HG02759 (cell line): ENCODE results near the gene BEND5.

ENCODE experiments used
- ATAC-seq: cut with Tn5 transposase; IDR thresholded peaks from one replicate; pipeline ENCODE4 v1.9.1; 2021; ENCODE audit warnings: mild to moderate bottlenecking, moderate library complexity; ENCODE audit not compliant: unreplicated experiment

Gene BEND5

DNA sequence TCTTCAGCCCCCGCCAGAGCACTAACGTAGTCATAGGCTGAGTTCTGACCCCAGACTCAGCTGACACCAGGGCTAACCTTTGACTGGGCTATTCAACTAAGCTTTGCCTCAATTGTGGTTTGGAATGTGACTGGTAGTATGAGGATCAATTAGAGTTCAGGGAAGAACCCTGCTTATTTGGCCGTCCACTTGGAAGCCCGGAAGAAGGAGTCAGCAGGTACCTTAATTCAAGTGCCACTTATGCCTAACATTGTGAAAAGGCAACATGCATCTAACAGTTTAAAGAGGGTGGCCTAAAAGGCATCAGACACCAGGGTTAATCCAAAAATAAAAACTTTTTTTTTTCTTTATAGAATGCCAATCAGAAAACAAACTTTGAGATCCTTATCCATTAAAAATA is 92.3 kb downstream of the BEND5 start:
- ATAC-seq = no peak

DNA sequence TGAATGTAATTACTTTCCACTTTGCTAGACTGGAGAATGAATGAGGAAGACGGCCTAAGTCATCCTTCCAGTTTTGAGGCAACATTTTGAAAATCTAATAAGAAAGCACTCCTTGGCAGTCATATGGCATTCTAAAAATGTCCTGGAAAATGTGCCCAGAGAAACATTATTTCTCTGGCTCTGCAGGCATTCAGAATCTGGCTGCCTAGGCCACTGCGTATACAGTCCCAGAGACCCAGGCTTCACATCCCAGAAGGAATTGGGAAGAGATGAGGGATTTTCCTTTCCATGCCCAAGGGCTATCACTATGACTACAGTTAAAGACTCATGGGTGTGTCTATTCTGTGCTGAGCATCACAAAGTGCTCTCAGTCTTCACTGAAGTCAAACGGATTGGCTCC is 92.9 kb downstream of the BEND5 start:
- ATAC-seq = no peak

DNA sequence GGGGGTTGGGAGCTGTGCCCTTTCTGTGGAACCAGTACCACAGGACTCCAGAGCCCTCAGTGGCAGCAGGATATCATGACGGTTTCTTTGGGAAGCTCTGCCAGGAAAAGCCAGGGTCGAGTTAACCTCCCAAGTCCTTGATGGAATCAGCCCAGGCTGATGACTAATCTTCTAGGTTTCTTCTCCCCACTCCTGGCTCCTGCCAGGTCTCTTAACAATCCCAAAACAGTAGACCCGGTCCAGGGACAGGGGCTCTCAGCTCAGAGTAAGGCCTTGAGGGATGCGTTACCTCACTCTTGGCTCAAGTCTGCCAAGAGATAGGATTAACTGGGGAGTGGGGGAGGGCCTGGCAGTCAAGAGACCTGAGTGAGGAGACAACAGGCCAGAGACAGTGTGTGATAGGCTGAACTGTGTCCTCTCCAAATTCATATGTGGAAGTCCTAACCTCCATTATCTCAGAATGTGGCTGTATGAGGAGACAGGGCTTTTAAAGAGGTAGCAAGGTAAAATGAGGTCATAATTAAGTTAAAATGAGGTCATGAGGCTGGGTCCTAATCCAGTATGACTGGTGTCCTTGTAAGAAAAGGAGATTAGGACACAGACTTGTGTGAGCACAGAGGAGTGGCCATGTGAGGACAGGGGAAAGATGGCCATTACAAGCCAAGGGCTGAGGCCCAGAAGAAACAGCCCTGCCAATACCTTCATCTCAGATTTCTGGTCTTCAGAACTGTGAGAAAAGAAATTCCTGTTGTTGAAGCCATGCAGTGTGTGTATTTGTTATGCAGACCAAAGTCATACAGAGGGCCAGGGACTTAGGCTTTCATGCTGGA is 95.0 kb downstream of the BEND5 start:
- no peak for ATAC-seq

DNA sequence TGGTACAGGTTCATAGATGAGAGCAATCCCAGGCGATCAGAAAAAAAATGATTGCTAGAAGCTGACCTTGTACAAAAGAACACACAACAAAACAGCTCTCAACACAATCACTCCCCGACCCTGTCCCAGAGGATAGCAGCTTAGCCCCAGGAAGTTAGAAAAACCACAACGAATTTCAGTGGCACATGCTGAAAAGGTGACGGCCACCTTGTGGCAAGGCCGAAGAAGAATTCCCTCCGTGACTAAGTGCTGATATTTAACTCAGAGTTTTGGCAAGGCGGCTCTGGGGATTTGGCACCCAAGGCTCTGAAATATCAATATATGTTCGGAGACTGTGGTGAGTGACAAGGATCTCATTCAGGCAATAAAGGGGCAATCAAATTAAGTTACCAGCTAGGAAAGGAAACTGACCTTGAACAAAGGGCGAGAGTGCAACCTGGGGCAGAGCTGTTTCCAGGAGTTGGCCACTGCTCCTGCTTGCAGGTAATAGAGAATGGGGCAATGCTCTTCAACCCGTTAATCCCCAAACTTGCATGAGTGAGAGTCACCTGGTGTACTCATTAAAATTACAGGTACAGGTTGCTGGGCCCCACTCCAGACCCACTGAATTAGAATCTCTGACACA is 96.2 kb downstream of the BEND5 start:
- no peak for ATAC-seq

DNA sequence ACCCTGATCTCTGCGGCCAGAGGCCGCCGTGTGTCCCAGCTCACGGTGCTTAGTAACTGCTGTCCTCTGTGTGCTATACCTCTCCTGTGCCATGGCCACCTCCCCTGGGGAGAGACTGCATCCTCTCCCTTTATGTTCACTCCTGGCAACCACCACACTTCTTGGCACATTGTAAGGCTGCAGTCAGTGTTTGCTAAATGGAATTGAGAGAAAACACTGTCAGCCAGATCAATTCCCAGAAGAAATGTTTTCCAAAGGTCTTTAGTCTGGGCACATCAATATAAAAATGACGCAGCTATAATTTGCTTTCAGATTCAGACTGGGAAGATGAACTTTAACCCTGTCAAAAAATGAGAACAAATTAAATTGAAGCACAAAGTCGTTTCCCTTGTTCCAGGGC is 96.8 kb downstream of the BEND5 start:
- no peak for ATAC-seq

DNA sequence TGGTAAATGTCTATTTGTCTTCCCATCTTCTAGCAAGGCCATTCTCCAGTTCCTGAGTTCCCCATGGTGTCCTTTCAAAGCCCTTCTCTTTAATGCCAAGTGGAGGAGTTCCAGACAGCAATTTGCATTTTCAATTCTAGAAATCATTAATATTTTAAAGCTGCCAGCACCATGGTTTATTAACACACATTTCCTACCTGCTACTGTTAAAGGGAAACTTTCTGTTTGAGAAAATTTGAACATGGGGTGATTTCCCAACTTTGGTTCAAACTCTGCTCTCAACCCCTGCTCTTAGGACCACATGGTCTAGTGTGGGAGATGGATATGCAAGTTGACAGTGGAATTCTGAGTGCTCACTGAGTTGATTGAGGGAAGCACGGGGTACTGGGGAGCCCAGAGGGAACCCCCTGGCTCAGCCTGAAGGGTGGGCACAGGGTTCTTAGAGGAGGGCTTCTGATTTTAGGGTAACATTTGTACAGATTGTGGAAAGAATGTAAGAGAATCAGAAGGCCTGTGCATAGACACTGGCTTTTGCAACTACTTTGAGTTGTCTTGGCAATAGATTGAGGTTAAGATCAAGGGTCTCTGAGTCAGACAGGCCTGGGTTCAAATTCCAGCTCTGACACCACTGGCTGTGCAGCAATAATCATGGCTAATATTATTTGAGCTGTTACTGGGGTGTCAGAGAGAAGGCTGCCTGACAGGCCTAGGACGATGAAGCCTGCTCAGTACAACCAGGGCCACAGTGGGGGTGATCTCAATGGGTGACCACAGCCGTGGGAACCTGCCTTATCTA is 97.8 kb downstream of the BEND5 start:
- peak; percentile 43 for ATAC-seq
